GM12875 (cell line): ENCODE results near the gene PLIN4.
"Not testable (repeated sequence)": the region's sequence is repeated elsewhere in the genome, so short reads cannot be mapped to it uniquely, and the experiment has no call there.

Source experiments
- H3K4me3 ChIP-seq: one replicate; pipeline ENCODE4 v1.5.1; 2011; ENCODE audit warnings: low read depth, low read length, control low read depth
- TF ChIP-seq, protein P1 (sequence below): IDR thresholded peaks from 2 replicates; pipeline ENCODE4 v1.5.1; 2011; ENCODE audit warnings: low read depth, mild to moderate bottlenecking, control low read depth, inconsistent platforms, low read length, moderate library complexity, borderline replicate concordance; ENCODE audit not compliant: insufficient read depth

Gene PLIN4

DNA sequence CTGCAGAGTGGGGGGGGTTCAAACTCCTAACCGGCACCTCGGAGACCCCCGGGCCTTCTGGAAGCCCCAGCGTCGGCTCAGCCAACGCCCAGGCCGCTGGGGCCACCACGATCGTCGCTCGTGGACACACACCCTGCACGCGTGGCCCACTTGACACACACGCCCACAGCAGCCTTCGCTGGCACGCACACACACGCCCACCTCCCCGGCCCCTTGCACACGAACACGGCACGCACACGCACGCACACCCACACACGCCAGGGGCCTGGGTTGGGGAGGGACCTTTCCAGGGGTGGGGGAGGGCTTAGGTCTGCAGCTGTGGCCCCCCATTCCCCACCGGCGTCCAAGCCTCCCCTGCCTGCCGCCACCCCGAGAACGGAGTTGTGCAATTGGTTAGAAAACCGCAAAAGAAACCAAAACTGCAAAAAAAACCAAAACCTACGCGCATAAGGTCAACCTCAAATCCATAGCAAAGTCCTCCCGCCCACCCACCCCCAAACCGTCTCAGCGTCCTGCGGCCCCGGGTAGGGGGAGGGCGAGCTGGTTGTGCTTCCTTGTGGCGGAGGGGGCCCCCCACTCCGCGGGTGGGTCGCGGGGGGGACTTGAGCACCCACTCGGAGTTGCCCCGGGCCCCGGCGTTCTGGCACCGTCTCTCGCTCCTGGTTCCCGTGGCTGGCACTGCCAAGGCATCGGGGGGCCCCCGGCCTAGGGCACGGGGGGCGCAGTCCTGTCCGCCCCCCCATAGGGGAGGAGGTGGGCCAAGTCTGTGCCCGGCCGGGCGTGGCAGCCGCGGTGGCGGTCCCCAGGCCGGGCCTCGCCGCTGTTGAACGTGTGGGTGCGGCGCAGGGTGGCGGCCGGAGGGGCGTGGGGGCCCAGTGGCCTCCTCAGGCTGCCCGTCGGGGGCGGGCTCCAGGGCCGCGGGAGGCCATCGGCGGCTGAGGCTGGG lies 24.9 kb upstream of the PLIN4 start:
- H3K4me3 ChIP-seq = no peak overlapping the region
- TF ChIP-seq, protein P1, sequence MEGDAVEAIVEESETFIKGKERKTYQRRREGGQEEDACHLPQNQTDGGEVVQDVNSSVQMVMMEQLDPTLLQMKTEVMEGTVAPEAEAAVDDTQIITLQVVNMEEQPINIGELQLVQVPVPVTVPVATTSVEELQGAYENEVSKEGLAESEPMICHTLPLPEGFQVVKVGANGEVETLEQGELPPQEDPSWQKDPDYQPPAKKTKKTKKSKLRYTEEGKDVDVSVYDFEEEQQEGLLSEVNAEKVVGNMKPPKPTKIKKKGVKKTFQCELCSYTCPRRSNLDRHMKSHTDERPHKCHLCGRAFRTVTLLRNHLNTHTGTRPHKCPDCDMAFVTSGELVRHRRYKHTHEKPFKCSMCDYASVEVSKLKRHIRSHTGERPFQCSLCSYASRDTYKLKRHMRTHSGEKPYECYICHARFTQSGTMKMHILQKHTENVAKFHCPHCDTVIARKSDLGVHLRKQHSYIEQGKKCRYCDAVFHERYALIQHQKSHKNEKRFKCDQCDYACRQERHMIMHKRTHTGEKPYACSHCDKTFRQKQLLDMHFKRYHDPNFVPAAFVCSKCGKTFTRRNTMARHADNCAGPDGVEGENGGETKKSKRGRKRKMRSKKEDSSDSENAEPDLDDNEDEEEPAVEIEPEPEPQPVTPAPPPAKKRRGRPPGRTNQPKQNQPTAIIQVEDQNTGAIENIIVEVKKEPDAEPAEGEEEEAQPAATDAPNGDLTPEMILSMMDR = no peak

DNA sequence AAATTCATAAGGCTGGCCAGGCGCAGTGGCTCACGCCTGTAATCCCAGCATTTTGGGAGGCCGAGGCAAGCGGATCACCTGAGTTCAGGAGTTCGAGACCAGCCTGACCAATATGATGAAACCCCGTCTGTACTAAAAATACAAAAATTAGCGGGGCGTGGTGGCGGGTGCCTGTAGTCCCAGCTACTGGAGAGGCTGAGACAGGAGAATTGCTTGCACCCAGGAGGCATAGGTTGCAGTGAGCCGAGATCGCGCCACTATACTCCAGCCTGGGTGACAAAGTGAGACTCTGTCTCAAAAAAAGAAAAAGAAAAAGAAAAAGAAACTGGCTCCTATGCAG lies 23.5 kb upstream of the PLIN4 start:
- H3K4me3 ChIP-seq = not testable (repeated sequence)

DNA sequence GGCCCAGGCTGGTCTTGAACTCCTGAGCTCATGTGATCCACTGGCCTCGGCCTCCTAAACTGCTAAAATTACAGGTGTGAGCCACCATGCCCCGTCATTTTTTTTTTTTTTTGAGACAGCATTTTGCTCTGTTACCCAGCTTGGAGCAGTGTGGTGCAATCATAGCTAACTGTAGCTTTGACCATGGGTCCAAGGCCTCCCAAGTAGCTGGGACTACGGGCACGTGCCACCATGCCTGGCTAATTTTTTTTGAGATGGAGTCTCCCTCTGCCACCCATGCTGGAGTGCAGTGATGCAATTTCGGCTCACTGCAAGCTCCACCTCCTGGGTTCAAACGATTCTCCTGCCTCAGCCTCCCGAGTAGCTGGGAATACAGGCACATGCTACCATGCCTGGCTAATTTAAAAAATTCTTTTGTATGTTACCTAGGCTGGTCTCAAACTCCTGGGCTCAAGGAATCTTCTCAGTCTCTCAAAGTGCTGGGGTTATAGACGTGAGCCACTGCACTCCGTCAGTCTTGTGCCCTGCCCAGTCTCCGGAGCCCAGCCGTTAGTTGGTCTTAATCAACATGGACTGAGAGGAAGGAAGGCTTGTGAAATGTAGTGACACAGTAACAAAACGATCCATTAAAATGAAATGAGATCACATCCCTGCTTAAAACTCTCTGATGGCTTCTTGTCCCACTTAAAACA lies 23.0 kb upstream of the PLIN4 start:
- no peak overlapping the region for H3K4me3 ChIP-seq
- TF ChIP-seq, protein P1 = no peak

DNA sequence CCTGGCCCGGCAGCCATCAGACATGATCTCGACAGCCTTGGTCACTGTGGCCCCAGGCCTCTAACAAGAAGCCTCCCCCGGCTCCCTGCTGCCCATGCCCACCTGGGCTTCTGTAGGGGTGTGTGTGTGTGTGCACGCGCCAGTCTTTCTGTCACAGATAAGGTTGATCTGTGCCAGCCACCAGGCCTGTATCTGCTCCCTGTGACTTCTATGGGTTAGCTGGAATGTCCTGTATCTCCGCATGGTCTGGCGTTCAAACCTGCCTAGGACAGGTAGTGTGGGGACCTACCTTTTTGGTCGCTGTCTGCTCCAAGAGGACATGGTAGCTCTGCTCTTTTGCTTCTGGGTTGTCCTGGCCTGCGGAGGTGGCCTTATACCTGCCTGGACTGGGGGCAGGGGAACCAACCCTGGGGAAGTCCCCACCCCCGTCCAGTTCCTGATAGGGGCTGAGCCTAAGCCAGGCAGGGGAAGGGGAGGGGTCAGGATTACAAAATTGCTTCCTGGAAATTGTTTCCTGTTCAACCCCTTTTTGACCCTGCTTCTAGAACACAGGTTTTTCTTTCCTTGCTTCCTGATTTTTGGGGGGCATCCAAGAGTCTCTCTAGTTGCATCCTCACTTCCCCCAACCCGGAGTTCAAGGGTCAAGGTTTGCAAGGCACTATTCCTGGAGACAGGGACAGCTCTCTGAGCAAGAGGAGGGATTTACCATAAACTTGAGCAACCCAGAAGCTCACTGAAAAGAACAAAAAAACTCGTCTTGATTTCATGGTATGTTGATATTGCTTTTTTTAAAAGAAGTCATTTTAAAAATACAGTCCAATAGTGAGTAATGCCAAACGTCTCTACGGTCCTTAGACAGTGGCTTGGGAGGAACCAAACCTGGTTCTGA lies 21.7 kb upstream of the PLIN4 start, which contains the start of gene LRG1:
Gene LRG1 (minus strand): TSS at position 344 of the 889 bp plus-strand sequence. CDS start 23 bp downstream, at position 321.
- H3K4me3 ChIP-seq = no peak within 1 kb of the TSS
- TF ChIP-seq, protein P1 = no peak

DNA sequence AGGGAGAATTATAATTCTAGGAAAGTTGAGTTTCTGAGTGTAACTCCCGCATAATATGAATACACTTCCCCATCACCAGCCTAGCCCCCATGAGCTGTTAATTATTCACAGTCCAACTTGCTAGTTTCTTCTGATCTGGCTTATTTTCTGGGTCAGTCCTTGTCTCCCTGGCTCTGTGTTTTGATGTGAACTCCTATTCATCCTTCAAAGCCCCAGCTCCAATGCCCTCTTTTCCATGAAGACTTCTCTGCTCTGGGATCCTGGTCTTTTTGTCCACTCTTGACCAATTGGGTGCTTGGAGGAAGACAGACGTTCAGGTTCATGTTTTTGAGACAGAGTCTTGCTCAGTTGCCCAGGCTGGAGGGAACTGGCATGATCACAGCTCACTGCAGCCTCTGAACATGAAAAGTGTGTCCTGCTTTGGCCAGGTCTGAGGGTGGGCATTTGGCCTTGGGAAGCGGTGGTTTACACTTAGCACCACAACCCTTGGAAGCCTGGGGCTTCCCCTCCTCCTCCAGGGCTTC lies 20.9 kb upstream of the PLIN4 start:
- no peak overlapping the region for H3K4me3 ChIP-seq
- TF ChIP-seq, protein P1 = no peak

DNA sequence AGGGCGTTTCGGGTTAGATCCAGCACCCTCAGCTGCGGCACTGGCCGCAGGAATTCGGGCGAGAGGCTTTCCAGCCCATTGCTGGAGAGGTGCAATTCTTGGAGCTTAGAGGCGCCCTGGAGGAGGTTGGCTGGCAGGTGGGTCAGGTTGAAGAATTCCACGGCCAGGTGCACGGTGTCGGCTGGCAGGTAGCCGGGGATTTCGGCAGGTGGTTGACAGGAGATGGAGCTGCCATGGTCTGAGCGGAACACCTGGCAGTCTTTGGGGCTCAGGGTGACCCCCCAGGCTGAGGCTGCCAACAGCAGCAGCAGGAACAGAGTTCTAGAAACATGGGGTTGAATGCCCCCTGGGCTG lies 20.3 kb upstream of the PLIN4 start:
- H3K4me3 ChIP-seq = no peak overlapping the region
- TF ChIP-seq, protein P1 = no peak
